B cell (primary cell): Measurements from ENCODE around the gene SEMA3G.

Experiments
- EZH2 ChIP-seq: IDR thresholded peaks from 2 replicates; pipeline ENCODE4 v1.6.1; 2012; ENCODE audit warnings: borderline replicate concordance, low read depth, mild to moderate bottlenecking, moderate library complexity, low read length; ENCODE audit not compliant: insufficient read depth, poor library complexity, severe bottlenecking
- TF ChIP-seq, protein P1 (sequence below): fragments of 200-600 bp; IDR thresholded peaks from one replicate; pipeline ENCODE4 v1.8.0; 2022; ENCODE audit warnings: antibody characterized with exemption, mild to moderate bottlenecking

DNA sequence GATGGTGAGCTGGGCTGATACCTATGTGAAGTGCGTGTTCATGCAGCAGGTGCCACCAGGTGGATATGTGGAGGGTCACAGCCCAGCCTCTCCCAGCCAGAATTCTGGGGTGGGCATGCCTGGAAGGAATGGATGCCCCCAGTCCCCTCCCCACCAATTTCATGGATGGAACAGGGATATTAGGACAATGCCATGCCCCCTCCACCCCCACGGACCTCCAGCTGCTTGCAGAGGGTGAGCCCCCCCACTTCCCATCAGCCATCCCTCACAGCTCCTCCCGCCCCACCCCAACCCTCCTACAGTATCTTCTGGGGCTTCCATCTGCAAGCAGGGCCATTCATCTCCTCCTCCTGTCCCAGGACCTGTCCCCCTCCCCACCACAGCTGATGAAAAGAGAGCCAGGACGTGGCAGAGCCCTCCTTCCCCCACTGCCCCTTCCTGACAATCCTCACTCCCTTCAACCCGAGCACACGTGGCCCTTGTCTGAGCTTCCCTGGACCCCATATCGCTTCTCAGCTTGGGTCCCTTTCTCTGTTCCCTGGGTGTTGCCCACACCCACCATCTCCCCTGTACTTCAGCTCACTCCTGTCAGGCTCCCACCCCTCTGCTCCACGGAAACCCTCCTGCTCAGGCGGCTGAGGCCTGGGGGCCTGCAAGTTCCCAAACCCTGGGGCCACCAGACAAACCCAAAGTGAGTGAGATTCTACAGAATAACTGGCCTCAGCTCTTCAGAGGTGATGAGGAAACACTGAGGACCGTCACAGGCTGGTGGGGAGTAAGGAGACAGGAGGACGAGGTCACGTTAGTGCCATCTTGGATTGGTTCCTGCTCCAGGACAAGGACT lies 2.8 kb upstream of the SEMA3G start:
- TF ChIP-seq, protein P1, sequence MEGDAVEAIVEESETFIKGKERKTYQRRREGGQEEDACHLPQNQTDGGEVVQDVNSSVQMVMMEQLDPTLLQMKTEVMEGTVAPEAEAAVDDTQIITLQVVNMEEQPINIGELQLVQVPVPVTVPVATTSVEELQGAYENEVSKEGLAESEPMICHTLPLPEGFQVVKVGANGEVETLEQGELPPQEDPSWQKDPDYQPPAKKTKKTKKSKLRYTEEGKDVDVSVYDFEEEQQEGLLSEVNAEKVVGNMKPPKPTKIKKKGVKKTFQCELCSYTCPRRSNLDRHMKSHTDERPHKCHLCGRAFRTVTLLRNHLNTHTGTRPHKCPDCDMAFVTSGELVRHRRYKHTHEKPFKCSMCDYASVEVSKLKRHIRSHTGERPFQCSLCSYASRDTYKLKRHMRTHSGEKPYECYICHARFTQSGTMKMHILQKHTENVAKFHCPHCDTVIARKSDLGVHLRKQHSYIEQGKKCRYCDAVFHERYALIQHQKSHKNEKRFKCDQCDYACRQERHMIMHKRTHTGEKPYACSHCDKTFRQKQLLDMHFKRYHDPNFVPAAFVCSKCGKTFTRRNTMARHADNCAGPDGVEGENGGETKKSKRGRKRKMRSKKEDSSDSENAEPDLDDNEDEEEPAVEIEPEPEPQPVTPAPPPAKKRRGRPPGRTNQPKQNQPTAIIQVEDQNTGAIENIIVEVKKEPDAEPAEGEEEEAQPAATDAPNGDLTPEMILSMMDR = no peak
- no peak for TF ChIP-seq EZH2
